ENCODE data around the gene FCRL3. TPM values are rescaled to one million over a fixed set of nuclear protein-coding genes. Genes with fewer than 3 reads are reported as not detected.

Gene FCRL3
- total RNA-seq, 1 experiment from 2014 or later, result not detected

DNA sequence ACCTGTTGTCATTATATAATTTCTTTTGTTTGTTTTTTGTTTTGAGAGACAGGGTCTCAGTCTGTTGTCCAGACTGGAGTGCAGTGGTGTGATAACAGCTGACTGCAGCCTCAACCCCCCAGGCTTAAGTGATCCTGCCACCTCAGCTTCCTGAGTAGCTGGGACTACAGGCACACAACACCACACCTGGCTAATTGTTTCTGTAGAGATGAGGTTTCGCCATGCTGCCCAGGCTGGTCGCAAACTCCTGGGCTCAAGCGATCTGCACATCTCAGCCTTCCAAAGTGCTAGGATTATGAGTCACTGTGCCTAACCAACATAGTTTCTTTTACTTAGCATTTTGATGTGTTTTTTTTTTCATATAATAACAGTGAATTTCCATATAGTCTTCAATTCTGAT lies 52.3 kb downstream of the FCRL3 start:
- Histone ChIP-seq H3K27me3 (replicated peaks; ENCODE audit: insufficient read depth, low read depth, low read length, poor library complexity) (peaks cover 49% of the 10 kb centered on the region), H3K9me3 (ENCODE audit: low read depth, low read length, poor library complexity, severe bottlenecking) (no peaks in the 10 kb centered on the region), H3K4me1 (ENCODE audit: insufficient read depth, low read length, poor library complexity, severe bottlenecking) (no peaks in the 10 kb centered on the region), H3K27ac (ENCODE audit: low read depth, low read length, poor library complexity, severe bottlenecking) (no peak overlapping the region), H3K36me3 (ENCODE audit: insufficient read depth, low read length, poor library complexity, severe bottlenecking) (no peaks in the 10 kb centered on the region), H3K4me3 (ENCODE audit: low read depth, low read length, poor library complexity, severe bottlenecking) (no peak overlapping the region)
- ChIA-PET CTCF (no interaction called here), POLR2A (ENCODE audit: low non-redundant PET) (no interaction called here)
- DNase-seq (ENCODE audit: low spot score), result no peak
- TF ChIP-seq EZH2 (IDR thresholded peaks at IDR 0.05; ENCODE audit: borderline replicate concordance, low read depth, low read length, poor library complexity, severe bottlenecking), result no peak
- TF ChIP-seq, protein P1, sequence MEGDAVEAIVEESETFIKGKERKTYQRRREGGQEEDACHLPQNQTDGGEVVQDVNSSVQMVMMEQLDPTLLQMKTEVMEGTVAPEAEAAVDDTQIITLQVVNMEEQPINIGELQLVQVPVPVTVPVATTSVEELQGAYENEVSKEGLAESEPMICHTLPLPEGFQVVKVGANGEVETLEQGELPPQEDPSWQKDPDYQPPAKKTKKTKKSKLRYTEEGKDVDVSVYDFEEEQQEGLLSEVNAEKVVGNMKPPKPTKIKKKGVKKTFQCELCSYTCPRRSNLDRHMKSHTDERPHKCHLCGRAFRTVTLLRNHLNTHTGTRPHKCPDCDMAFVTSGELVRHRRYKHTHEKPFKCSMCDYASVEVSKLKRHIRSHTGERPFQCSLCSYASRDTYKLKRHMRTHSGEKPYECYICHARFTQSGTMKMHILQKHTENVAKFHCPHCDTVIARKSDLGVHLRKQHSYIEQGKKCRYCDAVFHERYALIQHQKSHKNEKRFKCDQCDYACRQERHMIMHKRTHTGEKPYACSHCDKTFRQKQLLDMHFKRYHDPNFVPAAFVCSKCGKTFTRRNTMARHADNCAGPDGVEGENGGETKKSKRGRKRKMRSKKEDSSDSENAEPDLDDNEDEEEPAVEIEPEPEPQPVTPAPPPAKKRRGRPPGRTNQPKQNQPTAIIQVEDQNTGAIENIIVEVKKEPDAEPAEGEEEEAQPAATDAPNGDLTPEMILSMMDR (conservative IDR thresholded peaks at IDR 0.05; ENCODE audit: low read depth, low read length), result no peak
- no TSS peak for BruUV-seq (replicated peaks)
- intact Hi-C loops (cut with micrococcal nuclease; ENCODE audit: unreplicated experiment), result no loop called here

GRCh38 chr1:157646144-157646543 lies 54.4 kb downstream of the FCRL3 start:
- no peaks in the 10 kb centered on the region for H3K9me3 ChIP-seq (ENCODE audit: low read depth, low read length, poor library complexity, severe bottlenecking)
- no peaks in the 10 kb centered on the region for H3K4me1 ChIP-seq (ENCODE audit: insufficient read depth, low read length, poor library complexity, severe bottlenecking)
- H3K27ac ChIP-seq (ENCODE audit: low read depth, low read length, poor library complexity, severe bottlenecking), result no peak overlapping the region
- BruUV-seq (replicated peaks), result no TSS peak
- DNase-seq (ENCODE audit: low spot score), result no peak
- ChIA-PET POLR2A (ENCODE audit: low non-redundant PET) (no interaction called here), CTCF (no interaction called here)
- intact Hi-C loops (cut with micrococcal nuclease; ENCODE audit: unreplicated experiment), result no loop called here
- peaks cover 38% of the 10 kb centered on the region for H3K27me3 ChIP-seq (replicated peaks; ENCODE audit: insufficient read depth, low read depth, low read length, poor library complexity)
- no peaks in the 10 kb centered on the region for H3K36me3 ChIP-seq (ENCODE audit: insufficient read depth, low read length, poor library complexity, severe bottlenecking)
- TF ChIP-seq EZH2 (IDR thresholded peaks at IDR 0.05; ENCODE audit: borderline replicate concordance, low read depth, low read length, poor library complexity, severe bottlenecking), result no peak
- TF ChIP-seq, protein P1 (conservative IDR thresholded peaks at IDR 0.05; ENCODE audit: low read depth, low read length), result no peak
- no peak overlapping the region for H3K4me3 ChIP-seq (ENCODE audit: low read depth, low read length, poor library complexity, severe bottlenecking)

DNA sequence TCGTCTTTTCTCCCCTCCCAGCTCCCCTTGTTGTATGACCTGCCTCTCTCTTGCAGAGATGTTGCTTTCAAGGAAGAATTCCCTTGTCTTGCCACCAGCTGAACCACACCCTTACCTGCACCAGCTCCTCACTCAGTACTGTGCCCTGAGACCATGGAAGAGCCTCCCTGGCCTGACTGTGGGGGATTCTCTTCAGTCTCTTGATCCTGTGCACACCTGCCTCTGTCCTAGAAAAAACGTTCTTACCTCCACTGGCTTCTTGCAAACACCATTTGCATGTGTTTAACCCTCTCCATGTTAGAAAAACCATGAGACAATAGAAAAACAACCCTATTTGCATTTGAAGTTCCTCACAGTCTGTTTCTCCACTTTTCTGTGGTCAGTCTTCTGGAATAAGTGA lies 59.4 kb downstream of the FCRL3 start:
- Histone ChIP-seq H3K27me3 (replicated peaks; ENCODE audit: insufficient read depth, low read depth, low read length, poor library complexity) (peaks cover 18% of the 10 kb centered on the region), H3K27ac (ENCODE audit: low read depth, low read length, poor library complexity, severe bottlenecking) (no peak overlapping the region), H3K4me1 (ENCODE audit: insufficient read depth, low read length, poor library complexity, severe bottlenecking) (no peaks in the 10 kb centered on the region), H3K4me3 (ENCODE audit: low read depth, low read length, poor library complexity, severe bottlenecking) (no peak overlapping the region), H3K36me3 (ENCODE audit: insufficient read depth, low read length, poor library complexity, severe bottlenecking) (no peaks in the 10 kb centered on the region), H3K9me3 (ENCODE audit: low read depth, low read length, poor library complexity, severe bottlenecking) (no peaks in the 10 kb centered on the region)
- CTCF ChIA-PET, result no interaction called here
- no peak for DNase-seq (ENCODE audit: low spot score)
- POLR2A ChIA-PET (ENCODE audit: low non-redundant PET), result no interaction called here
- intact Hi-C loops (cut with micrococcal nuclease; ENCODE audit: unreplicated experiment), result no loop called here
- no TSS peak for BruUV-seq (replicated peaks)
- TF ChIP-seq, protein P1 (conservative IDR thresholded peaks at IDR 0.05; ENCODE audit: low read depth, low read length), result no peak
- no peak for TF ChIP-seq EZH2 (IDR thresholded peaks at IDR 0.05; ENCODE audit: borderline replicate concordance, low read depth, low read length, poor library complexity, severe bottlenecking)
